Non-pigmented ciliary epithelial cell (primary cell): ENCODE results near the gene ARMC7.
"Not testable (repeated sequence)": the region's sequence is repeated elsewhere in the genome, so short reads cannot be mapped to it uniquely, and the experiment has no call there.

Experiments
- DNase-seq: peaks from one replicate; pipeline ENCODE4 v3.0.0-alpha.2; 2010; ENCODE audit warnings: low read depth

Gene ARMC7

DNA sequence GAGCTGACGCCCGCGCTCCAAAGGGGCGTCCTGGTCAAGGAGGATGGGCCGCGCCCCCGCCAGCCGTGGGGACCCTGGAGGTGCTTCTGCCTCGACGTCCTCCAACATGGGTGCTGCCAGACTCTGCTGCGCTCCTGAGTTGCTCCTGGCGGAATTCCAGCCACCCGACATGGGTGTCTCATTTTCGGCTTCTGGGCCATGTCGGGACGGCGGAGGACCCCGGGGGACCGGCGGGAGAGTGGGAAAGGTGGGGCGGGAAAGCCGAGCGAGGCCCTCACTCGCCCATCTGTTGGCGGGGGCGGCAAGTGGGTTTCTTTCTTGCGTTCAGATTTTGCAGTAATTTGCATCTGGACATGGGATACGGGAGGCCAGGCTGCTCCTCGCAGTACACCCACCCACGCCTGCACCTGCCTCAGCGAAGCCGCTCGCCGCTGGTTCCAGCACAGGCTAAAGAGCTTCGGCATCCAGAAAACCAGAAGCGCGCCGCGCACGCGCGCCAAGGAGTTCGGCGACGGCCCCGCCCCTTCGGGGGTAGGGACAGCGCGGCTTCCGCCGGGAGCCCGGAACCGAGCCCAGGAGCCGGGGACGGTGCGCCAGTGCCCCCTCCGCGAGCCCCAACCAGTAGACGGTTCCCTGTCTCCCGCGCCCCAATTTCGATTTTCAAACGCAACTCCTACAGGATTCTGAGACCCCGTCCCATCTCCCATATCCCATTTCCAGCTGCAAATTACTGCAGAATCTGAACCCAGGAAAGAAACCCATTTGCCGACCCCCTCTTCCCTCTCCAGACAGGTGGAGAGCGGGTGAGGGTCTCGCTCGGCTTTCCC is at the start of gene ARMC7:
Gene ARMC7 (plus strand): TSS at position 563 of the 827 bp plus-strand sequence. CDS start 320 bp downstream, outside the sequence.
- DNase-seq, result no peak

DNA sequence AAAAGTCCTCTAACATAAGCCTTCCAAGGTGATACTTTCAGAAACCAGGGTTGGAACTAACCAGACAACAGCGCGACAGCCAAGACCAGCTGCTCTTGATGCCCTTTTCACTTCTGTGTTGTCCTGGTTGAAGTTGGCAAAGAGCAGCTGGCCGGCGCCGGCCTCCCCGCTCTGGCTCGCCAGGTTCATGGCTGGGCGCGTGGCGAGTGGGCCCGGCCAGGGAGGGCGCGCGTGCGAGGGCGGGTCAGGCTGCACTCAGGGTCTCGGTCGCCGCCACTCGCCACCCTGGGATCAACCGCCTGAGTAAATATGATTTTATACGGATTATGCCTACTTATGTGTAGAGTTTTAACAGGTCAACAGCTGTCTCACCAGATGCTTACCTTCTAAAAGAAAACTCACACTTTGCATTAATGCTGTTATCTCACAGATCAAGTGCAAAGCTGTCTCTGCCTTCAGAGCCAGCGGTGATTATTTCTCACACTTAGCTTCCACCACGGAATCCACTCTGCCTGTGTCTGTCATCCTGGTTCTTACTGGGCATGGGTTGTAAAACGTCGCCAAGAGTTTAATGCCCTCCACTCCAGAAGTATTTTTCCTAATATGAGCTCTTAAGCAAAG is 49.2 kb upstream of the ARMC7 start:
- DNase-seq, result no peak

GRCh38 chr17:75061055-75061438 is 48.7 kb upstream of the ARMC7 start:
- DNase-seq, result no peak

GRCh38 chr17:75061618-75062017 is 48.2 kb upstream of the ARMC7 start:
- DNase-seq, result no peak

DNA sequence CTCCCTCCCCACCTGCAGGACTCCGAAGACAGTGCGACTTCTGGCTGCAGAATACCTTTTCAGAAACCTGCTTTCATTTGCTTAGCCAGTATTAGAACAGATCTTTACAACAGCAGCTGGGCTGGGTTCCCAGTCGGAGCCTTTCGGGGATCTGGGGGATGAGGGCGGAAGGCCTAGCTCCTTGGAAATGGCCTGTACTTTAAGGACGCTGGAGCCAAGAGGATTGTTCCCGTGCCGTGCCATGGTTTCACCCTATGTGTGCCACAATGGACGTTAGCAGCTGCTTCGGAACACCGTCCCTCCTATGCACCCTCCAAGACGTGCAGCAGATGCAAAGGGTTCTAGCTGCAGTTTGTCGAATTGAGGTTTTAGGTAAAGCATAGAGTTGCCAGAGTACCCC is 46.6 kb upstream of the ARMC7 start:
- DNase-seq, result no peak

DNA sequence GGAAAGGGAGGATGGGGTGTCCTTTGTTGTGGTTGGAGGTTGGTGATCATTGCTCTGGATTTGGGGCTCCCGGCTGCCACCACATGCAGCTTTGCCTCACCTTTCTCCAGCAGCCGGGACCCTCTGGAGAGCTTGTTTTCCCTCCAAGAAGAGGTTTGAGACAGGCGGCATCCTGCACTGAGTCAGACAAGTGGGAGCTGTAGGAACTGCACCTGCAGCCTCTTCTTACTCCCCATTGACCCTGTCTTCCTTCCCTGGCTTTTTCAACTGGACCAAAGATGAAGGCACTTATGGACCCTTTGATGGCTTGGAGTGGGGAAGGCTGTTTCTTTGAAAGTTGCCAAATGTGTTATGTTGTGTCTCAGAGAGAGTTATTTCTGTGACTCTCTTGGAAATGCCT is 46.1 kb upstream of the ARMC7 start:
- DNase-seq, result no peak

GRCh38 chr17:75064040-75064439 is 45.7 kb upstream of the ARMC7 start:
- no peak for DNase-seq

GRCh38 chr17:75064460-75064859 is 45.3 kb upstream of the ARMC7 start:
- DNase-seq, result no peak

DNA sequence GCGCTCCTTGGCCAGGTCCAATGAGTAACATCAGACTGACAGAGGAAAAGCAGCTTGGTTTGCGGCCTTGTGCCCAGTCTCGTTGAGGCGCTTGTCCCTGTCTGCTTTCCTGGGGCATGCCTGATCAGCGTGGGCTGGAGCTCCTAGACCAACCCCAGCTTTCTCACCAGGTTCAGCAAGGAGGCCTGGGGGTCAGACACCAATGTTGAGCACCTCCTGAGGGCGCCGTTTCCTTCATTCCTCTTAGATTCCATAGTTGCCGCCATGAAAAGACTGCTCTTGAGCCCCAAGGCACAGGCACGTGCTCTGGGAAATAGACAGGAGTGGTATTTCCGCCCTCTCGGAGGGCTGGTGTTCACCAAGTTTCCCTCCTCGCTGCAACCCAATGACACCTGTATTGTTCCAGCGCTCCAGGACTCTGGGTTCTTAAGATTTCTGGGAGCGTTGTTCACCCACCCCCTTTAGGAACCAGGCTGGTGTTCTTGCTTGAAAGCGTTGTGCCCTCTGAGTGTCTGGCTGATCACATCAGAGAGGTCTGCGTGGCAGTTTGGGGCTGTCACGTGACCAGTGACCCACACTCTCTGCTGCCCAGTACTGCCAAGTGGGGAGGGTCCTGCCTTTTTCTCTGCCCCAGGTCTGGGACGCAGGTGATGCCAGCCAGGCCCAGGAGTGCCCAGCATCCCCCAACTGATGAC is 44.8 kb upstream of the ARMC7 start:
- DNase-seq, result no peak

GRCh38 chr17:75065562-75066151 is 44.1 kb upstream of the ARMC7 start:
- no peak for DNase-seq

DNA sequence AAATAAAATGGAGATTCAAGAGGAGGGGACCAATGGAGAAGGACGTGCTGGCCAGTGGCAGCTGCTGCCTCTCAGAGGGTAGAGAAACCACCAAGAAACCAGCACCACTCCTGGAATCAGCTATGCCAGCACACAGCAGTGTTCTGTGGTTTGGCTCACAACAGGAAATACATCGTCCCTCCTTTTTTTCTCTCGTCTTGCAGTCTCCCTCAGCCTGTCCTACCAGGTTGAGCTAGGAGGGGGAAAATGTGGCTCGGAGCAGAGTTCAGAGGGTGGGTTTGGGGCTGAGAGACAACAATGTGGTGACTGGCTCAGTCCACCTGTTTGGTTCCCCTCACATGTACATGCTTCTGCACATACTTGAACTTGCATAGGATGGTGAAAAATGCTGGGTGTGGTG is 41.9 kb upstream of the ARMC7 start:
- no peak for DNase-seq

- no peak for DNase-seq
Observed at GRCh38 chr17:75068750-75069149, 41.0 kb upstream of the ARMC7 start.

DNA sequence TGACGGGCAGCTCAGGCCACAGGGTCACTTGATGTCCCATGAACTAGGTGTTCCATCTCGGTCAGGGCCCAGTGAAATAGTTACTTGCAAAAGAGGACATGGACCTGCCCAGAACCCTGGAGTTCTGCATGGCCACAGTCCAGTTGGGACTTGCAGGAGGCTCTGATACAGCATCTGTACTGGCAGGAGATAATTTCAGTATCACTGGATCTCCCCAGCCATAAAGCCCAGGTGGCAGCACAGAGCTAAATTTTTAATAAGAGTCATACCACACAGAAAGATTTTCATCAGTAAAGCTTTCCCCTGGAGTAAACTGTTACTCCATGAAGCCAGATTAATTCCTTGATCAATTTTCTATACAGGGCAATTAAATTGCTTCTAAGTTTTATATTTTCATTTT is 40.0 kb upstream of the ARMC7 start:
- DNase-seq, result no peak

- not testable (repeated sequence) for DNase-seq
Observed at GRCh38 chr17:75071478-75072271, 38.1 kb upstream of the ARMC7 start.

DNA sequence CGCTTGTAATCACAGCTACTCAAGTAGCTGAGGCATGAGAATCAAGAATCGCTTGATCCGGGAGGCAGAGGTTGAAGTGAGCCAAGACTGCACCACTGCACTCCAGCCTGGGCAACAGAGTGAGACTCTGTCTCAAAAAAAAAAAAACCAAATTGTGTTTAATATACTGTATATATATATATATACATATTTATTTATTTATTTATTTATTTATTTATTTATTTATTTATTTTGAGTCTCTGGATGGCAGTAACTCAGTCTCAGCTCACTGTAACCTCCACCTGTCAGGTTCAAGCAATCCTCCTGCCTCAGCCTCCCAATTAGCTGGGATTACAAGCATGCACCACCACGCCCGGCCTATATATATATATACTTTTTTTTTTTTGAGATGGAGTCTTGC is 36.9 kb upstream of the ARMC7 start:
- DNase-seq, result not testable (repeated sequence)

DNA sequence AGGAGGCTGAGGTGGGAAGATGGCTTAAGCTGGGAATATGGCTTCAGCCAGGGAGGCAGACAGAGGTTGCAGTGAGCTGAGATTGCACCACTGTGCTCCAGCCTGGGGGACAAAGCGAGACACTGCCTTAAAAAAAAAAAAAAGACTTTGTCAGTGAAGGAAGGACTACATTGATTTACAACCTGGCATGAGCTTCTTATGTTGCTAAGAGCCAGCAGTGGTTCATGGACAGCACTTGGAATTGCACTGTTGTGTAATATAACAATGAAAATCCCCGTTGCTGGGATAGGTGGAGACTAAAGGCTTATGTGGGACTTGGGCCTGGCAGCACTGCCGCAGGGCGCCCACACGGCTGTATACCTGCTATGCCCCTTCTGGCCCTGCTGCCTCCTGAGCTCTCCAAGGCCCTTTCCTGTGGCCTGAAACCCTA is 36.1 kb upstream of the ARMC7 start:
- no peak for DNase-seq

DNA sequence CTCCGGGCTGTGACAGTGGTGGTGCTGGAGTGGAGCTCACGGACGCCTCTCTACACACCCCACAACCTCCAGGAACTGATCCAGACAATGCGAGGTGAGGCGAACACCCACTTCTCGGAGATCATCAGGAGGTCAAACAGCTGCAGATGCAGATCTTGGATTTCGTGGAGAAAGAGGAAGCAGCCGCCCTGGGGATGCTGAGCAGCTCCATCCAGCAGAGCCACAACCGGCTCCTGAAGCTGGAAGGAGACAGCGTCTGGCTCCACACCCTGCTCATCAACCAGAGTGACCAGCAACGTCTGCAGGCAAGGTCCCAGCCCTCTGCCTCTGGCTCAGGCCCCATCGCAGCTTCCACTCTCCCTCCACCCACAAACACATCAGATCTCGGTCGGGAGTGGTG is 35.2 kb upstream of the ARMC7 start:
- DNase-seq, result no peak

DNA sequence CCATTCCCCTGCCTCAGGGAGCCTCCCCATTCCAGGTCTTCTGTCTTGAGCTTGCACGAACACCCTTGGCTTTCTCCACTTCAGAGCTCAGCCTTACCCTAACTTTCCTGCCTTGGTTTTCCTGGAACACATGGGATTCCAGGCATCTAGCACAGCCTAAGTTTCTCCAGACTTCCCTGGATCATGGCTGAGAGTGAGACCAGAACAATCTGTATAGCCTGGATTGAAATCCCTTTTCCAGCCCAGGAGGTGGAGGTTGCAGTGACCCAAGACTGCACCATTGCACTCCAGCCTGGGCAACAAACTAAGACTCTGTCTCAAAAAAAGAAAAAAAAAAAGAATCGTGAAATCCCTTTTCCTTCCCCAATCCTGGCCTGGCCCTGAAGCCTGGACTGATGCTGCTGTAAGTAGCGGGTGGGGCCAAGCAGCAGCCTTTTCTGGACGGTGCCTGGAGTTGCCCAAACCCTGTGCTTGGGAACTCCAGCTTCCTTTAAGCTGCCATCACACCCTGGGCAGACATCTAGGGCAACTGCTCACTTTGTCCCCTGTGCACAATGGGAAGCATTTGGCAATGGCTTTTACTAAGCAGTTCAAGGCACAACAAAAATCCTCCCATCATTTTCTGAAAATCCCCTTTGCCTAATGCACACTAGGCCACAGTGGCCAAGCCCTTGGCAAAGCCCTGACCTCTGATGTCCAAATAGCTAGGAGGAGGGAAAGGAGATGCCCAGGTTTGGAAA is 34.0 kb upstream of the ARMC7 start:
- no peak for DNase-seq

DNA sequence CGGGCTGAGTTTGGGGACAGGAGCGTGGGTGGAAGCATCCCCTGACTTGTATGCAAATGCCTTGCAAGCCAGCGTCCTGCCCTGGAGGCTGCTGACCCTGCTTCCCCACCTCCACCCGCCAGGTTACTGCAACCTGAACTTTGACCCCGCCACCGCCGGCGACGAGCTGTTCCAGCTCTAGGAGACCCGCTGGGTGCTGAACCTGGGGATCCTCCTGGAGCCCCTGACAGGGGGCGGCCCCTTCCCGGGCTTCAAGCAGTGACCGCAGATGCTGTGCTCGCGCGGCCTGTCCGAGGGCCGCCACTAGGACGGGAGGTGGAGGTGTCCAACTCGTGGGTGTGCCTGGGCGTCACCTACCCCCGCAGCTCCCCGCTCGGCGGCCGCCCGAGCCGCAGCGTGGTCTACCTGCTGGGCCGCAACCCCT is 32.7 kb upstream of the ARMC7 start:
- DNase-seq, result no peak

GRCh38 chr17:75077496-75078283 is 32.1 kb upstream of the ARMC7 start:
- DNase-seq, result no peak
